ENCODE measurements around the gene LNX1. TPM values are rescaled to one million over a fixed set of nuclear protein-coding genes. Genes with fewer than 3 reads are reported as not detected.

Gene LNX1
- total RNA-seq, 1 experiment from 2014 or later, result 4.2 TPM

DNA sequence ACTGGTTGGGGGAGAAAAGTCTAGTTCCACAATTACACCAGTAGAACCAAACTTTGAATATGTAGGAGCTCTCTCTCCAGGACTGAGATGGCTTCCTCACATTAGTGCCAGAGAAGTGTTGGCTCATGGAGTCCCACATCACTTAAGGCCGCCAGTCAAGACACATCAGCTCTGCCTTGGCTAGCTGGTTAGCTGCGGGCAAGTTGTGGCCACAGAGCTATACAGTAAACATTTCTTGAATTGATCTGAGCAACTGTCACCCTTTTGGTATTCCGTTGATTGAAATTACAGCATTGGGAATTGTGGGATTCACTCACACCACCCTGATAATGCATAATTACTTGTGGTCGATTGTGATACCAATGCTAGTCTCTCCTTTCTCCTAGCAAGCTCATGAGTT lies 76.2 kb downstream of the LNX1 start:
- CTCF ChIA-PET, result no interaction called here
- Mint-ChIP-seq H3K9me3 (ENCODE audit: low read depth, unreplicated experiment) (no peaks in the 10 kb centered on the region), H3K4me1 (ENCODE audit: low read depth, unreplicated experiment) (no peaks in the 10 kb centered on the region), H3K36me3 (ENCODE audit: insufficient read depth, unreplicated experiment) (no peaks in the 10 kb centered on the region), H3K27ac (ENCODE audit: unreplicated experiment) (no peak overlapping the region), H3K4me3 (ENCODE audit: low read depth, unreplicated experiment) (no peak overlapping the region), H3K27me3 (ENCODE audit: unreplicated experiment) (no peaks in the 10 kb centered on the region)
- TF ChIP-seq, protein P1, sequence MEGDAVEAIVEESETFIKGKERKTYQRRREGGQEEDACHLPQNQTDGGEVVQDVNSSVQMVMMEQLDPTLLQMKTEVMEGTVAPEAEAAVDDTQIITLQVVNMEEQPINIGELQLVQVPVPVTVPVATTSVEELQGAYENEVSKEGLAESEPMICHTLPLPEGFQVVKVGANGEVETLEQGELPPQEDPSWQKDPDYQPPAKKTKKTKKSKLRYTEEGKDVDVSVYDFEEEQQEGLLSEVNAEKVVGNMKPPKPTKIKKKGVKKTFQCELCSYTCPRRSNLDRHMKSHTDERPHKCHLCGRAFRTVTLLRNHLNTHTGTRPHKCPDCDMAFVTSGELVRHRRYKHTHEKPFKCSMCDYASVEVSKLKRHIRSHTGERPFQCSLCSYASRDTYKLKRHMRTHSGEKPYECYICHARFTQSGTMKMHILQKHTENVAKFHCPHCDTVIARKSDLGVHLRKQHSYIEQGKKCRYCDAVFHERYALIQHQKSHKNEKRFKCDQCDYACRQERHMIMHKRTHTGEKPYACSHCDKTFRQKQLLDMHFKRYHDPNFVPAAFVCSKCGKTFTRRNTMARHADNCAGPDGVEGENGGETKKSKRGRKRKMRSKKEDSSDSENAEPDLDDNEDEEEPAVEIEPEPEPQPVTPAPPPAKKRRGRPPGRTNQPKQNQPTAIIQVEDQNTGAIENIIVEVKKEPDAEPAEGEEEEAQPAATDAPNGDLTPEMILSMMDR (IDR thresholded peaks at IDR 0.05; ENCODE audit: unreplicated experiment), result no peak
- BruUV-seq (replicated peaks), result no TSS peak
- intact Hi-C loops (cut with micrococcal nuclease; ENCODE audit: unreplicated experiment), result no loop called here
- no peak for DNase-seq

- TF ChIP-seq, protein P1 (IDR thresholded peaks at IDR 0.05; ENCODE audit: unreplicated experiment), result no peak
- H3K9me3 Mint-ChIP-seq (ENCODE audit: low read depth, unreplicated experiment), result no peaks in the 10 kb centered on the region
- H3K27ac Mint-ChIP-seq (ENCODE audit: unreplicated experiment), result no peak overlapping the region
- H3K4me3 Mint-ChIP-seq (ENCODE audit: low read depth, unreplicated experiment), result no peak overlapping the region
- no peaks in the 10 kb centered on the region for H3K4me1 Mint-ChIP-seq (ENCODE audit: low read depth, unreplicated experiment)
- H3K27me3 Mint-ChIP-seq (ENCODE audit: unreplicated experiment), result no peaks in the 10 kb centered on the region
- BruUV-seq (replicated peaks), result no TSS peak
- H3K36me3 Mint-ChIP-seq (ENCODE audit: insufficient read depth, unreplicated experiment), result no peaks in the 10 kb centered on the region
- DNase-seq, result no peak
- intact Hi-C loops (cut with micrococcal nuclease; ENCODE audit: unreplicated experiment), result no loop called here
- CTCF ChIA-PET, result no interaction called here
Measured at GRCh38 chr4:53514509-53514908, 76.8 kb downstream of the LNX1 start.

GRCh38 chr4:53512608-53513007 lies 78.7 kb downstream of the LNX1 start:
- intact Hi-C loops (cut with micrococcal nuclease; ENCODE audit: unreplicated experiment), result no loop called here
- Mint-ChIP-seq H3K36me3 (ENCODE audit: insufficient read depth, unreplicated experiment) (peaks cover 9% of the 10 kb centered on the region), H3K27me3 (ENCODE audit: unreplicated experiment) (no peaks in the 10 kb centered on the region), H3K4me3 (ENCODE audit: low read depth, unreplicated experiment) (no peak overlapping the region), H3K4me1 (ENCODE audit: low read depth, unreplicated experiment) (no peaks in the 10 kb centered on the region), H3K27ac (ENCODE audit: unreplicated experiment) (no peak overlapping the region), H3K9me3 (ENCODE audit: low read depth, unreplicated experiment) (no peaks in the 10 kb centered on the region)
- BruUV-seq (replicated peaks), result no TSS peak
- CTCF ChIA-PET, result no interaction called here
- no peak for DNase-seq
- TF ChIP-seq, protein P1 (IDR thresholded peaks at IDR 0.05; ENCODE audit: unreplicated experiment), result no peak

GRCh38 chr4:53511014-53511413 lies 80.3 kb downstream of the LNX1 start:
- no peak for DNase-seq
- H3K27ac Mint-ChIP-seq (ENCODE audit: unreplicated experiment), result no peak overlapping the region
- CTCF ChIA-PET, result no interaction called here
- no peaks in the 10 kb centered on the region for H3K9me3 Mint-ChIP-seq (ENCODE audit: low read depth, unreplicated experiment)
- peaks cover 9% of the 10 kb centered on the region for H3K36me3 Mint-ChIP-seq (ENCODE audit: insufficient read depth, unreplicated experiment)
- intact Hi-C loops (cut with micrococcal nuclease; ENCODE audit: unreplicated experiment), result no loop called here
- TF ChIP-seq, protein P1 (IDR thresholded peaks at IDR 0.05; ENCODE audit: unreplicated experiment), result no peak
- H3K27me3 Mint-ChIP-seq (ENCODE audit: unreplicated experiment), result no peaks in the 10 kb centered on the region
- no TSS peak for BruUV-seq (replicated peaks)
- H3K4me3 Mint-ChIP-seq (ENCODE audit: low read depth, unreplicated experiment), result no peak overlapping the region
- no peaks in the 10 kb centered on the region for H3K4me1 Mint-ChIP-seq (ENCODE audit: low read depth, unreplicated experiment)

DNA sequence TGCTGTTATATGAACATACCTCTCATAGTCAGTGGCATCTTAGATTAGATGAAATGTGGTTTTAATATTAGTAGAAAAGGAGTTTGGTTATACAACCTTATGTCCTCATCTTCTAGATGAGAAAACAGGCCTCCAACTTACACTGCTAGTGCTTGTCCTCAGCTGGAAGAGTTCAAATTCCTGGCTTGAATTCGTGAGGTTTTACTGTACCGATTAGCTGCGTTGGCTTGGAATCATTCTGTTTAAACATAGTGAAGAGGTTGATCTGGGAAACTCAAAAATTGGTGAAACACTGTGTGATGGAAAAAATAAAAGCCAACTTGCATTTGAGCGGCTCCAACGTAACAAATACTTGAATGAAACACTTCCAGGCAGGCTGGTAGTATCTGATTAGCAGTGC lies 81.0 kb downstream of the LNX1 start:
- Mint-ChIP-seq H3K36me3 (ENCODE audit: insufficient read depth, unreplicated experiment) (peaks cover 9% of the 10 kb centered on the region), H3K27me3 (ENCODE audit: unreplicated experiment) (no peaks in the 10 kb centered on the region), H3K27ac (ENCODE audit: unreplicated experiment) (no peak overlapping the region), H3K9me3 (ENCODE audit: low read depth, unreplicated experiment) (no peaks in the 10 kb centered on the region), H3K4me3 (ENCODE audit: low read depth, unreplicated experiment) (no peak overlapping the region), H3K4me1 (ENCODE audit: low read depth, unreplicated experiment) (no peaks in the 10 kb centered on the region)
- TF ChIP-seq, protein P1 (IDR thresholded peaks at IDR 0.05; ENCODE audit: unreplicated experiment), result no peak
- DNase-seq, result no peak
- BruUV-seq (replicated peaks), result no TSS peak
- CTCF ChIA-PET, result no interaction called here
- intact Hi-C loops (cut with micrococcal nuclease; ENCODE audit: unreplicated experiment), result no loop called here

All from Calu3 (cell line).